Uterus (tissue), 4 donors: ENCODE results near the gene CLSTN1. TPM values are rescaled to one million over a fixed set of nuclear protein-coding genes. Genes with fewer than 3 reads are reported as not detected.
A peak's percentile ranks its signal among the peaks of the same experiment; 100 is the strongest.

ENCODE experiments used
- DNase-seq, 2 donors: peaks; one replicate each; pipeline ENCODE4 v3.0.0-alpha.2; 2019 to 2020
- H3K27ac ChIP-seq, 2 donors: fragments of 200-600 bp; sonication (generic); 1 replicate in 1 of 2; 2 replicates in 1 of 2; pipeline ENCODE4 v1.5.1; 2016 to 2018
- H3K27me3 ChIP-seq, 2 donors: fragments of 200-600 bp; sonication (generic); one replicate each; pipeline ENCODE4 v1.5.1; 2018 to 2019; ENCODE audit warnings: control low read depth in 1 of 2
- H3K36me3 ChIP-seq, 2 donors: fragments of 200-600 bp; sonication (generic); one replicate each; pipeline ENCODE4 v1.5.1; 2019; ENCODE audit warnings: control low read depth in 1 of 2
- H3K4me1 ChIP-seq, 2 donors: fragments of 200-600 bp; sonication (generic); one replicate each; pipeline ENCODE4 v1.5.1; 2018 to 2019; ENCODE audit warnings: control low read depth in 1 of 2
- H3K4me3 ChIP-seq, 2 donors: fragments of 200-600 bp; sonication (generic); 1 replicate in 1 of 2; 2 replicates in 1 of 2; pipeline ENCODE4 v1.5.1; 2018 to 2019; ENCODE audit warnings: mild to moderate bottlenecking in 1 of 2
- H3K9me3 ChIP-seq, 2 donors: fragments of 200-600 bp; sonication (generic); one replicate each; pipeline ENCODE4 v1.5.1; 2019; ENCODE audit warnings: control low read depth in 1 of 2
- CTCF ChIP-seq, 4 experiments: fragments of 200-600 bp in 2 of 4; fragments of 450-650 bp in 2 of 4; sonication (generic) in 2 of 4; IDR thresholded peaks; one replicate each; pipeline ENCODE4 v1.5.1; 2016 to 2019; ENCODE audit warnings: antibody characterized with exemption in 4 of 4, mild to moderate bottlenecking in 2 of 4, moderate library complexity in 1 of 4
- POLR2A ChIP-seq, 2 donors: fragments of 450-650 bp; IDR thresholded peaks; one replicate each; pipeline ENCODE4 v1.6.1; 2016; ENCODE audit warnings: antibody characterized with exemption in 2 of 2, mild to moderate bottlenecking in 1 of 2, moderate library complexity in 1 of 2
- intact Hi-C: fragments of 100-400 bp; cut with DNase I; formaldehyde crosslinking; loops from one replicate; pipeline ENCODE4 v1.15.1; 2023; ENCODE audit warnings: low total_unique reads
- total RNA-seq, 4 donors: library from RNA; depleted of rRNA in 3 of 4; stranded (reverse); fragments of >200 nt in 3 of 4; gene quantifications; one replicate each; pipeline versions ENCODE4 v1.1.0 to v1.2.4, GENCODE V29; 2014 to 2023
- donor health status: DM: yes; HTN: yes; CAD: no.

CLSTN1 gene
- total RNA-seq, 4 donors from 2014 or later: 46.8 to 184 (median 94.0) TPM

GRCh38 chr1:9687874-9688582 is 135.7 kb downstream of the CLSTN1 start:
- DNase-seq: peak; percentile 27 to 35
- Histone ChIP-seq H3K27me3 (no peaks in the 10 kb centered on the region), H3K9me3 (no peaks in the 10 kb centered on the region), H3K36me3 (no peaks in the 10 kb centered on the region), H3K27ac (peak overlapping the region; percentile 67 to 72), H3K4me1 (peaks cover 0 to 12% of the 10 kb centered on the region in 2 donors), H3K4me3 (peak overlapping the region; percentile 48 to 75)
- TF ChIP-seq POLR2A (IDR thresholded peaks at IDR 0.05) (no peak), CTCF (IDR thresholded peaks at IDR 0.05) (no peak)
- intact Hi-C loops: no loop called here

- TF ChIP-seq CTCF (IDR thresholded peaks at IDR 0.05) (peak in 2 of 4 experiments; percentile 14 to 35), POLR2A (IDR thresholded peaks at IDR 0.05) (no peak)
- intact Hi-C loops: no loop called here
- peak; percentile 62 to 63 for DNase-seq
Measured at GRCh38 chr1:9687120-9687873, 136.5 kb downstream of the CLSTN1 start.

GRCh38 chr1:9684801-9685200 is 139.0 kb downstream of the CLSTN1 start:
- Histone ChIP-seq H3K4me3 (no peak overlapping the region), H3K9me3 (no peaks in the 10 kb centered on the region), H3K36me3 (no peaks in the 10 kb centered on the region), H3K27ac (no peak overlapping the region), H3K4me1 (peaks cover 0 to 12% of the 10 kb centered on the region in 2 donors), H3K27me3 (no peaks in the 10 kb centered on the region)
- no peak for TF ChIP-seq CTCF (IDR thresholded peaks at IDR 0.05)
- no peak for DNase-seq
- intact Hi-C loops: no loop called here

More at GRCh38 chr1:9687120-9687873, 136.5 kb downstream of the CLSTN1 start:
- H3K9me3 ChIP-seq: no peaks in the 10 kb centered on the region
- peaks cover 0 to 12% of the 10 kb centered on the region in 2 donors for H3K4me1 ChIP-seq
- H3K36me3 ChIP-seq: no peaks in the 10 kb centered on the region
- H3K27ac ChIP-seq: peak overlapping the region; percentile 67 to 72
- peak overlapping the region; percentile 48 to 75 for H3K4me3 ChIP-seq
- no peaks in the 10 kb centered on the region for H3K27me3 ChIP-seq

- DNase-seq: no peak
- no peaks in the 10 kb centered on the region for H3K27me3 ChIP-seq
- TF ChIP-seq CTCF (IDR thresholded peaks at IDR 0.05) (no peak), POLR2A (IDR thresholded peaks at IDR 0.05) (no peak)
- no peaks in the 10 kb centered on the region for H3K36me3 ChIP-seq
- no peak overlapping the region for H3K4me3 ChIP-seq
- no peaks in the 10 kb centered on the region for H3K4me1 ChIP-seq
- H3K27ac ChIP-seq: no peak overlapping the region
- intact Hi-C loops: no loop called here
- H3K9me3 ChIP-seq: no peaks in the 10 kb centered on the region
Measured at GRCh38 chr1:9680828-9681227, 142.9 kb downstream of the CLSTN1 start.

GRCh38 chr1:9680091-9680490 is 143.7 kb downstream of the CLSTN1 start:
- intact Hi-C loops: no loop called here
- no peak overlapping the region for H3K4me3 ChIP-seq
- no peaks in the 10 kb centered on the region for H3K27me3 ChIP-seq
- no peak for DNase-seq
- no peaks in the 10 kb centered on the region for H3K36me3 ChIP-seq
- no peak overlapping the region for H3K27ac ChIP-seq
- no peak for TF ChIP-seq CTCF (IDR thresholded peaks at IDR 0.05)
- no peaks in the 10 kb centered on the region for H3K9me3 ChIP-seq
- H3K4me1 ChIP-seq: no peaks in the 10 kb centered on the region
